KMS-11 (cell line): ENCODE measurements around the gene HPN.
A peak's percentile ranks its signal among the peaks of the same experiment; 100 is the strongest.

Experiments
- H2AFZ ChIP-seq: fragments of 200-600 bp; sonication (generic); 2 replicates; pipeline ENCODE4 v1.6.1; 2016; ENCODE audit warnings: antibody characterized with exemption, mixed run types, low read depth
- H3K27ac ChIP-seq: fragments of 200-600 bp; sonication (generic); 2 replicates; pipeline ENCODE4 v1.6.1; 2016; ENCODE audit warnings: mild to moderate bottlenecking, mixed run types
- H3K27me3 ChIP-seq: fragments of 200-600 bp; sonication (generic); 2 replicates; pipeline ENCODE4 v1.6.1; 2017; ENCODE audit warnings: mild to moderate bottlenecking, low read depth, mixed run types, moderate library complexity; ENCODE audit not compliant: insufficient read depth
- H3K36me3 ChIP-seq: fragments of 200-600 bp; sonication (generic); 2 replicates; pipeline ENCODE4 v1.6.1; 2017; ENCODE audit warnings: mild to moderate bottlenecking, mixed run types; ENCODE audit not compliant: insufficient read depth
- H3K4me1 ChIP-seq: fragments of 200-600 bp; sonication (generic); 2 replicates; pipeline ENCODE4 v1.6.1; 2016; ENCODE audit warnings: mild to moderate bottlenecking, low read depth, mixed run types; ENCODE audit not compliant: poor library complexity, severe bottlenecking
- H3K4me2 ChIP-seq: fragments of 200-600 bp; sonication (generic); 2 replicates; pipeline ENCODE4 v1.7.0; 2016; ENCODE audit warnings: mild to moderate bottlenecking, mixed run types
- H3K4me3 ChIP-seq: fragments of 200-600 bp; sonication (generic); IDR thresholded peaks from 2 replicates; pipeline ENCODE4 v1.6.1; 2017; ENCODE audit warnings: low read depth, low read length, mixed read lengths; ENCODE audit not compliant: insufficient read depth
- H3K79me2 ChIP-seq: fragments of 200-600 bp; sonication (generic); 2 replicates; pipeline ENCODE4 v1.6.1; 2016; ENCODE audit warnings: low read depth, mixed run types; ENCODE audit not compliant: insufficient read depth
- H3K9ac ChIP-seq: fragments of 200-600 bp; sonication (generic); 2 replicates; pipeline ENCODE4 v1.6.1; 2016; ENCODE audit warnings: mild to moderate bottlenecking, mixed run types
- H4K20me1 ChIP-seq: fragments of 200-600 bp; sonication (generic); 2 replicates; pipeline ENCODE4 v1.6.1; 2016; ENCODE audit warnings: mild to moderate bottlenecking, mixed run types; ENCODE audit not compliant: insufficient read depth
- CTCF ChIP-seq: fragments of 200-600 bp; sonication (generic); conservative IDR thresholded peaks from 2 replicates; pipeline ENCODE4 v1.6.1; 2017; ENCODE audit warnings: low read depth, mild to moderate bottlenecking, antibody characterized with exemption, low read length, moderate library complexity, mixed read lengths

The HPN gene

DNA sequence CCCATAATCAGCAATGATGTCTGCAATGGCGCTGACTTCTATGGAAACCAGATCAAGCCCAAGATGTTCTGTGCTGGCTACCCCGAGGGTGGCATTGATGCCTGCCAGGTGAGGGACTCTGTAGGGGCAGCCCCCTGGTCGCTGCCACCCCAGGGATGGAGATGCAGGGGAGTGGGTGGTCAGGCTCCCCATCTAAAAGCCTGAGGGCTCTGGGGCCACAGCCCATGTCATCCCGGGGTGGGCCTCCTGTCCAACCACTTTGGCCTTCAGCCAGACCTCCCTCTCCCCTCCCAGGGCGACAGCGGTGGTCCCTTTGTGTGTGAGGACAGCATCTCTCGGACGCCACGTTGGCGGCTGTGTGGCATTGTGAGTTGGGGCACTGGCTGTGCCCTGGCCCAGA is 24.1 kb downstream of the HPN start:
- Histone ChIP-seq H3K9ac (no peak overlapping the region), H3K4me3 (no peak overlapping the region), H4K20me1 (no peaks in the 10 kb centered on the region), H3K4me2 (no peak overlapping the region), H3K79me2 (no peaks in the 10 kb centered on the region), H3K36me3 (no peaks in the 10 kb centered on the region), H2AFZ (no peak overlapping the region), H3K27me3 (peaks cover 31% of the 10 kb centered on the region), H3K27ac (no peak overlapping the region), H3K4me1 (no peaks in the 10 kb centered on the region)
- TF ChIP-seq CTCF, result no peak

DNA sequence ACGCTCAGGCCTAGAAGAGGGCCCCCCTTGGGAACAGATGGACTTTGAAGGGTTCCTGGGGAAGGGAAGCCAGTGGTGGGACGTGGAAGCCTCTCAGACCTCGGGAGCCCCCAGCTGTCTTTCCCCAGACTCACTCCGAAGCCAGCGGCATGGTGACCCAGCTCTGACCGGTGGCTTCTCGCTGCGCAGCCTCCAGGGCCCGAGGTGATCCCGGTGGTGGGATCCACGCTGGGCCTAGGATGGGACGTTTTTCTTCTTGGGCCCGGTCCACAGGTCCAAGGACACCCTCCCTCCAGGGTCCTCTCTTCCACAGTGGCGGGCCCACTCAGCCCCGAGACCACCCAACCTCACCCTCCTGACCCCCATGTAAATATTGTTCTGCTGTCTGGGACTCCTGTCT is 24.6 kb downstream of the HPN start:
- H3K4me2 ChIP-seq, result no peak overlapping the region
- TF ChIP-seq CTCF, result no peak

GRCh38 chr19:35066691-35067563 is 25.4 kb downstream of the HPN start:
- Histone ChIP-seq H4K20me1 (no peaks in the 10 kb centered on the region), H3K4me2 (no peak overlapping the region), H3K27me3 (peaks cover 38% of the 10 kb centered on the region), H3K36me3 (no peaks in the 10 kb centered on the region), H3K27ac (no peak overlapping the region), H2AFZ (no peak overlapping the region), H3K4me1 (no peaks in the 10 kb centered on the region), H3K9ac (no peak overlapping the region), H3K4me3 (no peak overlapping the region), H3K79me2 (no peaks in the 10 kb centered on the region)
- peak; percentile 87 for TF ChIP-seq CTCF

More for the DNA sequence above, 24.6 kb downstream of the HPN start:
- Histone ChIP-seq H2AFZ (no peak overlapping the region), H3K27me3 (peaks cover 36% of the 10 kb centered on the region), H3K4me1 (no peaks in the 10 kb centered on the region), H3K27ac (no peak overlapping the region), H4K20me1 (no peaks in the 10 kb centered on the region), H3K4me3 (no peak overlapping the region), H3K79me2 (no peaks in the 10 kb centered on the region), H3K9ac (no peak overlapping the region), H3K36me3 (no peaks in the 10 kb centered on the region)

GRCh38 chr19:35068941-35069634 is 27.6 kb downstream of the HPN start:
- H3K9ac ChIP-seq, result no peak overlapping the region
- no peaks in the 10 kb centered on the region for H3K36me3 ChIP-seq
- H2AFZ ChIP-seq, result no peak overlapping the region
- peaks cover 39% of the 10 kb centered on the region for H3K27me3 ChIP-seq
- H4K20me1 ChIP-seq, result no peaks in the 10 kb centered on the region
- H3K4me1 ChIP-seq, result no peaks in the 10 kb centered on the region
- no peaks in the 10 kb centered on the region for H3K79me2 ChIP-seq
- H3K4me2 ChIP-seq, result no peak overlapping the region
- no peak overlapping the region for H3K4me3 ChIP-seq
- H3K27ac ChIP-seq, result no peak overlapping the region
- TF ChIP-seq CTCF, result no peak
